PC-9 (cell line): ENCODE data around the gene MYO1H.

ENCODE experiments used
- CTCF ChIP-seq: fragments of 200-600 bp; sonication (generic); conservative IDR thresholded peaks from 2 replicates; pipeline ENCODE4 v1.6.1; 2017; ENCODE audit warnings: mixed run types, antibody characterized with exemption, mild to moderate bottlenecking, moderate library complexity
- EZH2 ChIP-seq: fragments of 200-600 bp; sonication (generic); IDR thresholded peaks from 2 replicates; pipeline ENCODE4 v1.8.0; 2017; ENCODE audit warnings: antibody characterized with exemption, low read depth

GRCh38 chr12:109359131-109359690 lies 11.5 kb downstream of the MYO1H start:
- no peak for TF ChIP-seq CTCF
- TF ChIP-seq EZH2 = no peak
